GM21515 (cell line): ENCODE measurements around the gene CDKAL1.
"Not testable (repeated sequence)": the region's sequence is repeated elsewhere in the genome, so short reads cannot be mapped to it uniquely, and the experiment has no call there.

Experiments used
- ATAC-seq: cut with Tn5 transposase; IDR thresholded peaks from one replicate; pipeline ENCODE4 v1.9.1; 2021; ENCODE audit not compliant: unreplicated experiment

CDKAL1 gene

DNA sequence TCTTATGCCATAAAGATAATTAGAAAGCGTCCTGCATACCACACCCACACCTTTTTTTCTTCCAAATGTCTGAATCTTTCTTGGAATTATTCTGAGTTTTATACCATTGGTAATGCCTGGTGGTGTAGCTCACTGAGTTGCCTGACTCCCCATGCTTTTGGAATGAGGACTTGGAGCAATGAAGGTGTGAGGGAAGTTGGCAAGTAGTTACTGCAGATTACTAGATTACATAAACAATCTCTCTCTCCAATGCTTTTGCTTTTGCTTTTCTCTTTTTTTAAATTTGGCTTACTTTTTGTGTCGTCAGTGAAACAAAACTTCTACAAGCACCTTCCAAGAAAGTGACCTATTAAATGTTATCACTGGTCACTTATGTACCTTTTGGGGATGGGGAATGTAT lies 653.2 kb downstream of the CDKAL1 start:
- ATAC-seq: no peak

DNA sequence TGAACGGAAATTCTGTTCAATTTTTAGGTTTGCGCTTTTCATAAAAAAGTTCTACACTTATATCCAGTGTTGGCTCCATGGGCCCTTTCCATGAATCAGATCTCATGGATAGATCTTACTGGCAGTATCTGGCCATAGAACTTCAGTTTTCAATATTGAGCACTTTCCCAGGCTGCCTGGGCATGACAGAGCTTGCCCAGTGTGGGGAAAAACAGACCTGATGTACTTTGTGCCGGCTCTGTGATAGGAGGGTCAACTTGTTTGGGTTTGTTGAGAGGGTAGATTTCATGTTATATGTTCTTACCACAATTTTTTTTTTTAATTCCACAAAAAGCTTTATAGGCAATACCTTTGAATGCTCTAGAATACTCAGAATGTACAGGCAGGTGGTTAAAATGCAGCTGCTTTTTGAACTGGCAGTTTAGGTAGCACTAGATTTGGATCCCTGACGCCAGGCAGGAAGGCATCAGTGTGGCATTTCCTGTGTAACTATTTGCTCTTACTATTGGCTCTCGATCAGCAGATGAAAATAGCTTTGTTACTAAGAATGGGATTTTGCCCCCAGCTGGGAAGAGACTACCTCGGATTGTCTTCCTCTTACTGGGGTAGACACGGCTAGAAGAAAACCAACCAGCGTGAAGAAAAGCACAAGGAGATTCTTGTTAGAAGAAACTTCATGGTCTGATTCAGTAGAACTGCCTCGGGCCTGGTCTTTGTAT lies 654.4 kb downstream of the CDKAL1 start:
- ATAC-seq: no peak

DNA sequence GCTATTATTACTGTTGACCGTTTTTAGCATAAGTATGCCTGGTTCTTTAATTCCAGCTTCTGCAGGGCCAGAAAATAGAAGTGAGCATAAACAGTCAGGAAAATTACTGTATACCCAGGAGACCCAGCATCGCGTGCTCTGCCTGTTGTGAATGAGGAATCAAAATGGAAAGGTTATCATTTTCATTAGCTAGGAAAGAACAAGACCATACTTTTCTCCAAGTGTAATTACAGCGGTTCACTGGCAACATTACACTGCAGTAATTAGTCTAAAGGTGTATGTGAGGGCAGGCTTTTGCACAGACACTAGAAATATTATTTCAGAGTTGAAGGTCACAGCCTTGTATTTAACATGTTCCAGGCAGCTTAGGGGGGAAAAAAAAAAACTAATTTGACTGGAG lies 655.5 kb downstream of the CDKAL1 start:
- ATAC-seq: no peak

DNA sequence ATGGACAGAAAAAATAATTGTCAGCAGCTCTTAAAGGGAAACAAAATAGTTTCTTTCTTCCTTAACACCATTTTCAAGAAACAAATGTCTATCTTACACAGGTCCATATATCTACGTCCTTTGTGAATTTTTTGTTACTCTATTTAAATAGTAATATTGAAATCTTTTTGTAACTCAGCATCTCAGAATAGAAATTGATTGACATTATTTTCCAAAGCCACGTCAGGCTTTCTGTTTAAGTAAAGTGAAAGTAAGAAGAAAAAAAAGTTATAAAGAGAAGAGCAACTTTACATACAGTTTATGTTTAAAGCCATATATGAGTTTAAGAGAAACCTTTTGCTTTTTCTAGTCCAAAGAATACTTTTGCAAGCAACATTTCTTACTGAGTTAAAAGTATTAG lies 656.4 kb downstream of the CDKAL1 start:
- ATAC-seq: no peak

DNA sequence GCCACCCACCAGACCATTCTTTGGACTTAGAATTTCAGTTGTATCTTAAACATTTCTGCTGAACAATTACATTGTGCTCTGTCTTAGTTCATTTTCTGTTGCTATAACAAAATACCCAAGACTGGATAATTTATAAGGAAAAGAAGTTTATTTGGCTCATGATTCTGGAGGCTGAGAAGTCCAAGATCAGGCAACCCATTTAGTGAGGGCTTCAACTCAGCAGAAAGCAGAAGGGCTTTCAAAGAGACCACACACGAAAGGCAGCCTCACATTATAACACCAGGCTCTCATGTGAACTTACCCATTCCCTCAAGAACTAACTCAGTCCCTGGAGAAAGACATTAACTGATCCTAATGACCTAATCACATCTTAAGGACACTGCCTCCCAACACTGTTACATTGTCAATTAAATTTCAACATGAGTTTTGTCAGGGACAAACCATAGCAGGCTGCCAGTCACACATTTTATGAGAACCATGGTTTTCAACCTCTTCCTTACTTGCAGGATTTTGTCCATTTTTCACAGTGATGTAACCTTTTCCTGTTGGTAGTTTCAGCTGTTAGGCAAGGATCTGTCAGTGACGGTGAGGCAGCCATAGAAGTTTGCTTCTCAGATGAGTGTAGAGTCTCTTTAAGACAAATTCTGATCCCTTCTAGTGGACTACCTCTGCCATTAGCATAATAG lies 659.7 kb downstream of the CDKAL1 start:
- no peak for ATAC-seq

DNA sequence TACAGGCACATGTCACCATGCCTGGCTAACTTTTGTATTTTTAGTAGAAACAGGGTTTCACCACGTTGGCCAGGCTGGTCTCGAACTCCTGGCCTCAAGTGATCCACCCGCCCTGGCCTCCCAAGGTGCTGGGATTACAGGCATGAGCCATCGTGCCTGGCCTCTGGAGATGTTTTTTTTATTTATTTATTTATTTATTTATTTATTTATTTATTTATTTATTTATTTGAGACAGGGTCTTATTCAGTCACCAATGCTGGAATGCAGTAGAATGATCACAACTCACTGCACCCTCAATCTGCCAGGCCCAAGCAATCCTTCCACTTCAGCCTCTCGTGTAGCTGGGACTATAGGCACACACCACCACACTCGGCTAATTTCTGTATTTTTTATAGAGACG lies 661.0 kb downstream of the CDKAL1 start:
- ATAC-seq: not testable (repeated sequence)

DNA sequence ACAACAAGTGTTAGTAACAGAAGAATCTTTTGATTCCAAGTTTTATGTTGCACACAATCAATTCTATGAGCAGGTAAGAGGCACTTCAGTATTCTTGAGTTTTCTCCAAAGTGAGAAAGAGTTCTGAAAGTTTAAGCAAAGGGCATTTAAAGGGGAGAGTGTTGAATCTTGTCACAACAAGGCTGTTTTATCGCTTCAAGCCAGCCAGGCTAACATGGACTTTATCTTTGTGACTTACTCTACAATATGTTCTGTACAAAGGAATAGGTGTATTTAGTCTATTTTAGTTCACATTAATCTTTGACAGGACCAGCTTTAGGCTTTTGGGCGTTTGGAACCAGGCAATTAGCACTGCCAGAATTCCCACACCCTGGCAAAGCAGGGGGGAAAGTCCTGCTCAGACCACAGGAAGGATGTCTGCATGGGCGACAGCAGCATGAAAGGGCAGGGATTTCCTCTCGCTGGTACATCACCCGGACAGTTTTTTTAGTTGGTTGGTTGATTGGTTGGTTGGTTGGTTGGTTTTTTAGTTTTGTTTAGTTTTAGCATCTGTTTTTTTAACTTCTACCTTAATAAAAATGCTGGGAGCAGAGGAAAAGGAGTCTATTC lies 663.9 kb downstream of the CDKAL1 start:
- ATAC-seq: no peak

DNA sequence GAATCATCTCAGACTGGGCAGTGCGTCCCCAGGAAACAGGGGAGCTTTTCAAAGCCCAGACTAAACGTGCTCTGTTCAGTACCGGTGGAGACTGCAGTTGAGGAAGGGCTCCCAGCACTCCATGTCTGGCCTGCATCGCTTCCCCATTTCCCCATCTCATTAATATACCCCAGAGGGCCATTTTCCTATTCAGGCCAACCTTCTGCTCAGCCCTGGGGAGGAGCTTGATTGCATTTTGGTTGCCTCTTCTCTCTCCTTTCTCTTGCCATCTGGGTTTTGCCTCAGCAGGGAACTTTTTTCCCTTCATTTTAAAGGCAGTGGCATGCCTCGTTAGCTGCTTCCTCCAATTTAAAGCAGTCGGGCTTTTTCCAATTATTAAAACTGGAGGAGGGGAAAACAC lies 665.0 kb downstream of the CDKAL1 start:
- ATAC-seq: no peak

DNA sequence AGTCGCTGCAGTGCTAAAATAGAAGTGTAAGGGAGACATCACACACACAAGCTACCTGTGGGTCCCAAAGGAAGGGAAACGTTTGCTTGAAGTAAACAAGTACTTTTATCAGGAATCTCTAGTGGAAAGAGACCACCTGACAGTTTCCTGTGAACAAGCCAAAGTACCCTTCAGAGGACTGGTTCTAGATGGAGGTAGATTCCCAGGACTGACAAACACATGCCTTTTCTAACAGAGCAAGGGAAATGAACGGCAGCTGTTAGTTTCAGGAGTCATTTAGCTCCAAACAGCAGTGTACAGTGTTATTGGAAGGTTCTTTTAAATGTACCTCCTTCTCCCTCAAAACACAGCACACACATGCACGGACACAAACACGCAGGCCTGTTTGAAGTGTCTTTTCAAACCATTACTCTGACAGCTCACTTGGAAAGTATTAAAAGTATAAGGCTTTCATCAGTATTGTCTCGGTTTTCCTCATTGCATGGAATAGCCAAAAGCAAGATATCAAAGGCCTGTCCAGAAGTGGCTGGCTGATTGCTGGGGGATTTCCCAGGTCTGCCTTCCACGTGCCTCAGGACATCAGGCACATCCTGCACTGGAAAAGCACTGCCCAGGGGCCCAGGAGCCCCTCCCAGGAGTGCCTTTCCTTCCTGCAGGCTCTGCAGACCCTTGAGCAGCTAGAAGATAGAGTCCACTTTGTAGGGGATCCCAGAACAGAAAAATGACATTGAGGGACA lies 666.0 kb downstream of the CDKAL1 start:
- no peak for ATAC-seq

DNA sequence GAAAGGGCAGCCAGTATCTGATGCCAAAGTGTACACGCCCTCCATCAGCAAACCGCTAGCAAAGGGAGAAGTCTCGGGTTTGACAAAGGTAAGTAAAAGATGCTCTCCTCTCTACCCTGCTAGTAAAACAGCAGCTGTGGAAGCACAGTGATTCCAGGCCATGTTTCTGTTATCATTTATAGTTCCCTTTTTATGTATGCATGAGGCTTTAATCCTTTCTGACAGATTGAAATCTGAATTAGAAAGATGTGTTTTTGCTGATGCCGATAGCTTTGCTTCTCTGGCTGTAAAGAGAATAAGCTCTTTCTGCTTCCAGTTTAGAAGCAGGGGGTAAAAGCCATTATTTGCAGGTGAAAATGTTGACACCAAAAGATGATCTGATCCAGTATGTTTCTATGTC lies 666.9 kb downstream of the CDKAL1 start:
- no peak for ATAC-seq

DNA sequence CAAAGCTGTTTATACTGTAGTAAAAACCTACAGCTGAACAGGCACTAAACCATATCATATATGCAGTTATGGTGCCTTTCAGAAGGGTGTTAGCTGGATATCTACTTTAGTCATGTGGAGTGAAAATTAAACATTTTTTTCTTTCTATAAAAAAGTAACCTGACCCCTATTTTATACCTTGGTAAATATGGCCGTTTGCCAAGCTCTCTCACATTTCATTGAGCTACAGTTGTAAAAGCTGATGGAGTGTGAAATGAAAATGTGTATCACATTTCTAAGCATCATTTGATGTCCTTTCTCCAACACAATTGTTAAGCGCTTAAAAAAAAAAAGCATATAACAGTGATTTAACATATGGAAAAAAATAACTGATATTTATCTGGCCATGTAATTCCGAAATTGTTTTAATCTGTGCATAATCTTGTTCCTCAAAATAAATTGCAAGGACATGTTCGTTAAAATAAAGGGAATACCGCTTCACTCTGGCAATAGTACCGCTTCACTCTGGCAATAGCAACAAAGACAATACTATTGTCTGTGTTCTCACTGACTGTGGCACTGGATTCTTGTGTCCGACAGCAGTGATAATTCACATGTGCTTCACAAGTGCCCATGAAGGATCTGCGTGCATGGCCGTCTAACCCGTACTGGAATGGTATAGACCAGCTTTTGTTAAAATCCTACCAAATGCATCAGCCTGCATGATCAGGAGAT lies 667.5 kb downstream of the CDKAL1 start:
- no peak for ATAC-seq

DNA sequence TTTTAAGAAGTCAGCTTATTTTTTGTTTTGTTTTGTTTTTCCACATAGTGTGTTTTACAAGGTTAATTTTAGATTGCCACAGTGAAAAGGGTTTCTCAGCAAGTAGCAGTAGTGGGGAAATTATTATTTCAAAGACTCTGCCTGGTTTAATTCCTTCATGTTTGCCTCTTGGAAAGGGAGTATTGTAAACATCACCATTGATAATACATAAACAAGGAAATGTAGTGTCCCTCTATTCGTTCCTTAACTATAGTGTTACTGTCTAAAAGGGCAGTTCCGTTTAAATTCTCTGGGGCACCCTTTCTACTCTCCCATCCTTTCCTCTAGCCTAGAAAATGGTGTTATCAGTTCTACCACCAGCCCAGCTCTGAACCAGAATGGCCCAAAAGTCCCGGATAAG lies 668.3 kb downstream of the CDKAL1 start:
- ATAC-seq: no peak

DNA sequence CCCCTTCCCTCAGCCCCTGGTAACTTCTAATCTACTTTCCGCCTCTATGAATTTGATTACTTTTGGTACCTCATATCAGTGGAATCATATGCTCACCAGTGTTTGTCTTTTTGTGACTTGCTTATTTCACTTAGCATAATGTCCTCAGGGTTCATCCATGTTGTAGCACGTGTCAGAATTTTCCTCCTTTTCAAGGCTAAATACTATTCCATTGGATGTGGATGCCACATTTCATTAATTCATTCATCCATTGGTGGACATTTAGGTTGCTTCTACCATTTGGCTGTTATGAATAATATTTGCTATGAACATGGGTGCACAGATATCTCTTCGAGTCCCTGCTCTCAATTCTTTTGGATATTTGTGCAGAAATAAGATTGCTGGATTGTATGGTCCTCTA lies 670.7 kb downstream of the CDKAL1 start:
- ATAC-seq: no peak

DNA sequence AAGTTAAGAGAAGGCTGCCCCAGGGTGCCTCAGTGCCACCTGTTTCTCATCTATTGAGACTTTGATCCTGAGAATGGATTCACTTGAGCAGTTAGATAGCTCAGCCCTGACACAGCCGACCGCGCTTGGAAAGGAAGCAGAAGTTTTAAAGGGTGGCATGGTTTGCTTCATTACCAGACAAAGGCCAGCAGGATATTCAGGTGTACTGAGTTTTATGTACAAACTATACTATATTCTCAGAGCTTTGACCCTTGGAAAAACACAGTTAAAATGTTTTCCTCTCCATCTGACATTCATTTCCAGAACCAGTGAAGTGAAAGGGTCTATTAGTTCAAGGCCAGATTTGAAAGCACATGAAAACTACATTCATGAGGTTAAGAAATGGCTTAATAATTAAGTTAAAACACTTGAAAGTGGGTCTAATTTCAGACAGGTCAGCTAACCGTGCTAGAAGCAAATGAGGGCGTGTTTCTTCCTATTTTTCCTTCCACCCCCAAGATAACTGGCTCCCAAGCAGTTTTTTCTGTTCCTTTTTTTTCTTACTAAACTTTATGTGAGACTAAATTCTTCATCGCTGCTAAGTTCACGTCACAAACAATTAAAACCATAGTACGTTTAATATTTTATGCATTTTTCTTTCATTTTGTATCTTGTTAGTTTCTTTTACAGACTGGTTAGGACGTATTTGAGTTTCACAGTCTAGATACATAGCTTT lies 674.0 kb downstream of the CDKAL1 start:
- ATAC-seq: peak; percentile 38

DNA sequence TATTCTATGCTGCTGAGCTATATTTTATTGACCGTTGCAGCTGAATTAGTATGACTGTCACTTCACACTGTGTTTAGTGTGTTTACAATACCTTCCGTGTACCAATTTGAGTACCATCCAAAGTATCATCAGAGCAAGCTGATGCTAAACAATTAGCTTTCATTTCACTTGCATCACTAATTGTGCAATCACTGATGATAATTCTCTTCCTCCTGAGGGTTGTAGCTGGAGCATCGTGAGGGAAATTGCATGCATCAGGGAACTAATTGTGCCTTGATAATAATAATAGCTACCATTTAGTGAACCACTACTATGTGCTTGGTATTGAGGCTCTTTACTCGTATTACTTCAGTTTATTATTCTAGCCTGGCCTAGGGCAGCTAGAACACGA lies 674.5 kb downstream of the CDKAL1 start:
- ATAC-seq: no peak

DNA sequence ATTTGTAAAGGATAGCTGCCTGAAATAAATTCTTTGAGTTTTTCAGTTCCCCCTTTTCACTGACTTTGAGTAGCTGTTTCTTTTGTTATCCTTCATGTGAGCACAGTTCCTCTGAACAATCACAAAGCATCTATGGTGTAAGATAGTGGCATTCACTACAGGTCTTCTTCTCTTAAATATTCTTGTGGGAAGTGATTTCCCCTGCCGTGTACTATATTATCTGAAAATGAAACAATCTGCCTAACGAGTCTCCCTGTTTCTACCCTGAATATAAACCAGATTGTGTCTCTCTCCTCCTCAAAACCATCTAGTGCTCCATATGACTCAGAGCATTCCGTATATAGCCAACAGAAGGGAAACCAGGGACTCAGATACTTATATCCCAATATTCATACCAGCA lies 679.2 kb downstream of the CDKAL1 start:
- peak; percentile 69 for ATAC-seq

DNA sequence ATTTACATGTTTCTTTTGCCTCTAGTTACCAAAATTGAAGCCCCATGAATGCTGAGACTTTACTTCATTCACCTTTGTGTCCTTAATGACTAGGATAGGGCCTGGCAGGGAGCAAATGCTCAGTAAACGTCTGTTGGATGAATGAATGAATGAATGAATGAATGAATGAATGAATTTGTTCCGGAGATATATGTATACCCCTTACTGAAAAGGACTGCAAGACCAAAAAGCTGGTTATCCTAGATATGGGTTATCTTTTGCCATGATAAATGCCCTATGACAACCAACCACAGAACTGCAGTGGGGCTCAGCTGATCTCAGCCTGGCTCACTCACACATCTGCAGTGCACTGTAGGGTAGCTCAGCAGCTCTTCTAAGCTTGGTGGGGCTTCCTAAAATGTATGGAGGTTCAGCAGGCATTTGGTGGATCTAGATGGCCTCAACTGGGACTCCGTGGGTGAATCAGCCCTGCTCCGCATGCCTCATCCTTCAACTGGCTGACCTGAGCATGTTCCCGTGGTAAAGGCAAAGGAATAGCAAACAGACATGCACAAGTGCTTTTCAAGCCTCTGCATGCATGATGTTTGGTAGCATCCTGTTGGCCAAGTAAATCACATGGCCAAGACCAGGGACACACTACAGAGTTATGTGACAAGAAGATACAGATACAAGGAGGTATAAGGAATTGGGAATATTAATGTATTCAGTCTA lies 680.6 kb downstream of the CDKAL1 start:
- no peak for ATAC-seq

DNA sequence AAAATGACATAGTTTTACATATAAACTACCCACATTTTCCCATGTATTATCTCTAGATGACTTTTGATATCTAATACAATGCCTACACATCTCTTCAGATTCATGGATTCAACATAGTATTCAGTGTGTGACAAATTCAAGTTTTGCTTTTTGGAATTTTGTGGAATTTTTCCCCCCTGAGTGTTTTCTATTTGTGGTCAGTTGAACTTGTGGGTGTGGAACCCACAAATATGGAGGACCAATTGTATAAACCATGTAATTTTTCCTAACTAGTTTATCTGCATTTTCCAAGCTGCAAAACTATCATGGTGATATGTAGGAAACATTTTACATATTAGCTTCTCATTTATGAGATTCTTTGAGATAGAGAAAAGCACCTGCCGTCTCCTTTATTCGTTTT lies 685.0 kb downstream of the CDKAL1 start:
- ATAC-seq: no peak

DNA sequence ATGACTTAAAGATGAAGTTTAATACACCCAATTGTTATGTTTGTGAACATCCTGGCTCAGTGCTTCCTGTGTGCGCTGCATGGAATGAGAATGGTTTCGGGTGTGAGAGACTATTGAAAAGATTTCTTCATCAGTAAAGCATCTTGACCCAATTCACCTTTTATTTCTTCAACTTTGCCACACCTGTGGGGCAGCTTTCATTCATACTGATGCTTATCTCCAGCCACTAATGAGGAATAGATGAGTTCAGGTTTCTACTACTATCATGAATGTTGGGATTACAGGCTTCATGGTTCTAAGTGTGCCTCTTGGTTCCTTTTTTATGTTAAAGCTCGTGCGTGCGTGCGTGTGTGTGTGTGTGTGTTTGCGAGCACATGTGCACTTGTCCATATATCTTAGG lies 685.6 kb downstream of the CDKAL1 start:
- ATAC-seq: no peak
